ENCODE data around the gene HAGHL.

HAGHL gene

GRCh38 chr16:715477-716199 lies 11.3 kb upstream of the HAGHL start:
- TF ChIP-seq CTCF (conservative IDR thresholded peaks at IDR 0.05; ENCODE audit: control insufficient read depth, insufficient read depth, low read depth, low read length): no peak
- H3K4me3 ChIP-seq (ENCODE audit: control insufficient read depth, low read depth, low read length): peak overlapping the region; percentile 49

GRCh38 chr16:716200-716568 lies 10.7 kb upstream of the HAGHL start:
- TF ChIP-seq CTCF (conservative IDR thresholded peaks at IDR 0.05; ENCODE audit: control insufficient read depth, insufficient read depth, low read depth, low read length): no peak
- peak overlapping the region; percentile 49 for H3K4me3 ChIP-seq (ENCODE audit: control insufficient read depth, low read depth, low read length)

More at GRCh38 chr16:715477-716199, 11.3 kb upstream of the HAGHL start:
- peak; percentile 20 for DNase-seq (ENCODE audit: low read depth)

GRCh38 chr16:716768-717325 lies 10.1 kb upstream of the HAGHL start:
- no peak overlapping the region for H3K4me3 ChIP-seq (ENCODE audit: control insufficient read depth, low read depth, low read length)
- DNase-seq (ENCODE audit: low read depth): no peak
- TF ChIP-seq CTCF (conservative IDR thresholded peaks at IDR 0.05; ENCODE audit: control insufficient read depth, insufficient read depth, low read depth, low read length): no peak

More at GRCh38 chr16:716200-716568, 10.7 kb upstream of the HAGHL start:
- DNase-seq (ENCODE audit: low read depth): peak; percentile 48

GRCh38 chr16:717450-718245 lies 9.3 kb upstream of the HAGHL start:
- no peak for DNase-seq (ENCODE audit: low read depth)
- no peak overlapping the region for H3K4me3 ChIP-seq (ENCODE audit: control insufficient read depth, low read depth, low read length)
- TF ChIP-seq CTCF (conservative IDR thresholded peaks at IDR 0.05; ENCODE audit: control insufficient read depth, insufficient read depth, low read depth, low read length): no peak

- TF ChIP-seq CTCF (conservative IDR thresholded peaks at IDR 0.05; ENCODE audit: control insufficient read depth, insufficient read depth, low read depth, low read length): no peak
- no peak overlapping the region for H3K4me3 ChIP-seq (ENCODE audit: control insufficient read depth, low read depth, low read length)
- DNase-seq (ENCODE audit: low read depth): no peak
Observed at GRCh38 chr16:718389-718788, 8.5 kb upstream of the HAGHL start.

- no peak overlapping the region for H3K4me3 ChIP-seq (ENCODE audit: control insufficient read depth, low read depth, low read length)
- no peak for TF ChIP-seq CTCF (conservative IDR thresholded peaks at IDR 0.05; ENCODE audit: control insufficient read depth, insufficient read depth, low read depth, low read length)
- DNase-seq (ENCODE audit: low read depth): no peak
Observed at GRCh38 chr16:718922-719321, 8.0 kb upstream of the HAGHL start.
